Esophagus muscularis mucosa (tissue), 4 donors: ENCODE results near the gene CDK5RAP2. TPM values are rescaled to one million over a fixed set of nuclear protein-coding genes. Genes with fewer than 3 reads are reported as not detected.

ENCODE experiments used
- DNase-seq: peaks from one replicate; pipeline ENCODE4 v3.0.0-alpha.2; 2017; ENCODE audit errors: extremely low spot score
- H3K27ac ChIP-seq, 4 donors: fragments of 200-600 bp; sonication (generic); replicated peaks in 1 of 4; 1 replicate in 3 of 4; 2 replicates in 1 of 4; pipeline ENCODE4 v1.5.1; 2016 to 2019; ENCODE audit warnings: mild to moderate bottlenecking in 1 of 4
- H3K27me3 ChIP-seq, 4 donors: fragments of 200-600 bp; sonication (generic); one replicate each; pipeline versions ENCODE4 v1.5.1 to v1.6.0; 2016 to 2019
- H3K36me3 ChIP-seq, 4 donors: fragments of 200-600 bp; sonication (generic); one replicate each; pipeline ENCODE4 v1.5.1; 2016 to 2019
- H3K4me1 ChIP-seq, 4 donors: fragments of 200-600 bp; sonication (generic); one replicate each; pipeline ENCODE4 v1.5.1; 2016 to 2019
- H3K4me3 ChIP-seq, 4 donors: fragments of 200-600 bp; sonication (generic); 1 replicate in 2 of 4; 2 replicates in 2 of 4; pipeline ENCODE4 v1.5.1; 2016 to 2019; ENCODE audit warnings: mild to moderate bottlenecking in 4 of 4, moderate library complexity in 1 of 4
- H3K9me3 ChIP-seq, 4 donors: fragments of 200-600 bp; sonication (generic); 1 replicate in 3 of 4; 2 replicates in 1 of 4; pipeline ENCODE4 v1.5.1; 2016 to 2019
- EP300 ChIP-seq: sonication (generic); formaldehyde crosslinking; IDR thresholded peaks from one replicate; pipeline ENCODE4 v1.6.1; 2017; ENCODE audit warnings: antibody characterized with exemption
- POLR2A ChIP-seq: fragments of 450-650 bp; IDR thresholded peaks from one replicate; pipeline ENCODE4 v1.6.1; 2017; ENCODE audit warnings: antibody characterized with exemption, moderate library complexity, mild to moderate bottlenecking, low read depth
- POLR2AphosphoS5 ChIP-seq, 2 donors: sonication (generic); formaldehyde crosslinking; IDR thresholded peaks; one replicate each; pipeline ENCODE4 v1.6.1; 2017; ENCODE audit warnings: antibody characterized with exemption in 2 of 2
- WGBS: methylation state at CpG from one replicate; pipeline ENCODE4 v1.1.5; 2018; 5-methylcytosine and 5-hydroxymethylcytosine counted together
- intact Hi-C: fragments of 100-400 bp; cut with DNase I; formaldehyde crosslinking; loops from one replicate; pipeline ENCODE4 v1.15.1; 2023
- total RNA-seq, 4 donors: library from RNA; depleted of rRNA; stranded (reverse); fragments of >200 nt; gene quantifications; one replicate each; pipeline versions ENCODE4 v1.1.0 to v1.2.1, GENCODE V29; 2016
- TF ChIP-seq, protein P1 (sequence below), 3 experiments: fragments of 200-600 bp in 2 of 3; fragments of 450-650 bp in 1 of 3; sonication (generic) in 2 of 3; IDR thresholded peaks; one replicate each; pipeline ENCODE4 v1.5.1; 2017 to 2019; ENCODE audit warnings: antibody characterized with exemption in 3 of 3, mild to moderate bottlenecking in 2 of 3, moderate library complexity in 1 of 3

CDK5RAP2 gene
- total RNA-seq, 4 donors from 2014 or later, result 34.6 to 38.6 (median 36.7) TPM

DNA sequence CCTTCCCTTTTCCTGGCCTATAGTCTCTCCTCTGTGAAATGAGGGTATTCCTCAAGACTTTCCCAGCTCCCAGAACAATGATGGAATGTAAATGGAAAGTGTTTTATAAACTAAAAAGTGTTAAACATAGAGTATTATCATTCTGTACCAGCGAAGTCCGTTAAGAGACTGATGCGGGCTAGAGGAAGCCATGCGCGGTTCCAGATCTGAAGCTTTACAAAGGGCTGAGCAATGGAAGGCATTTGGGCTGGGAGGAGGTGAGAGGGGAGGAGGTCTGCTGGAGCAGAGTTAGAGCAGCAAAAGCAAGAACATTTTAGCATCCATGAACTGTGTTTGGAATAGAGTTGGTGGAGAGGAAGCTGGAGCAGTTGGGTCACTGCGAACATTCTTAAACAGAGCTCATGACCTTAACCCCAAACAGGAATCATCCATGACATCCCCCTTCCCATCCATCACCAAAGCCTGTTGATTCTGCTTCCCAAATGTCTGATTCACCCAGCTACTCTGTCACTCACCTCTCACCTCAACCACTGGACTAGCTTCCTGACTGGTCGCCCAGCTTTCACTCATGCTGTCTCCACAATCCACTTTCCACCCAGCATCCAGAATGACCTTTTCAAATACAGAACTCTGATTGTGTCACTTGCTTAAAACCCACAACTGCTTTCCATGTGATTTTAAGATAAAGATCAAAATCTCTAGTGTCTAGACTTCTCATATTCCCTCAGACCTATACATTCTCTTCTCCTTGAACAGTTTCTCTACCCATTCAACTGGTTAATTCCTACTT lies 37.1 kb downstream of the CDK5RAP2 start:
- no peak for TF ChIP-seq EP300
- TF ChIP-seq, protein P1, sequence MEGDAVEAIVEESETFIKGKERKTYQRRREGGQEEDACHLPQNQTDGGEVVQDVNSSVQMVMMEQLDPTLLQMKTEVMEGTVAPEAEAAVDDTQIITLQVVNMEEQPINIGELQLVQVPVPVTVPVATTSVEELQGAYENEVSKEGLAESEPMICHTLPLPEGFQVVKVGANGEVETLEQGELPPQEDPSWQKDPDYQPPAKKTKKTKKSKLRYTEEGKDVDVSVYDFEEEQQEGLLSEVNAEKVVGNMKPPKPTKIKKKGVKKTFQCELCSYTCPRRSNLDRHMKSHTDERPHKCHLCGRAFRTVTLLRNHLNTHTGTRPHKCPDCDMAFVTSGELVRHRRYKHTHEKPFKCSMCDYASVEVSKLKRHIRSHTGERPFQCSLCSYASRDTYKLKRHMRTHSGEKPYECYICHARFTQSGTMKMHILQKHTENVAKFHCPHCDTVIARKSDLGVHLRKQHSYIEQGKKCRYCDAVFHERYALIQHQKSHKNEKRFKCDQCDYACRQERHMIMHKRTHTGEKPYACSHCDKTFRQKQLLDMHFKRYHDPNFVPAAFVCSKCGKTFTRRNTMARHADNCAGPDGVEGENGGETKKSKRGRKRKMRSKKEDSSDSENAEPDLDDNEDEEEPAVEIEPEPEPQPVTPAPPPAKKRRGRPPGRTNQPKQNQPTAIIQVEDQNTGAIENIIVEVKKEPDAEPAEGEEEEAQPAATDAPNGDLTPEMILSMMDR (IDR thresholded peaks at IDR 0.05), result no peak
- no peak for TF ChIP-seq POLR2A
- TF ChIP-seq POLR2AphosphoS5 (IDR thresholded peaks at IDR 0.05), result no peak
- peaks cover 0 to 3% (median 0%) of the 10 kb centered on the region in 4 donors for H3K4me1 ChIP-seq
- no peaks in the 10 kb centered on the region for H3K9me3 ChIP-seq
- peaks cover 38 to 96% (median 65%) of the 10 kb centered on the region in 4 donors for H3K36me3 ChIP-seq
- H3K27me3 ChIP-seq, result no peaks in the 10 kb centered on the region
- H3K4me3 ChIP-seq, result no peak overlapping the region
- no peak for DNase-seq
- intact Hi-C loops, result no loop called here
- 92% methylated on average over 7 of the region's 7 CpGs for WGBS
- H3K27ac ChIP-seq, result no peak overlapping the region

GRCh38 chr9:120541921-120542320 lies 38.0 kb downstream of the CDK5RAP2 start:
- Histone ChIP-seq H3K27me3 (no peaks in the 10 kb centered on the region), H3K9me3 (no peaks in the 10 kb centered on the region), H3K4me3 (no peak overlapping the region), H3K4me1 (peaks cover 0 to 3% (median 0%) of the 10 kb centered on the region in 4 donors), H3K27ac (no peak overlapping the region), H3K36me3 (peaks cover 42 to 95% (median 58%) of the 10 kb centered on the region in 4 donors)
- WGBS, result 86% methylated on average over 2 of the region's 2 CpGs
- TF ChIP-seq POLR2A (no peak), EP300 (no peak), POLR2AphosphoS5 (IDR thresholded peaks at IDR 0.05) (no peak)
- TF ChIP-seq, protein P1 (IDR thresholded peaks at IDR 0.05), result no peak
- DNase-seq, result no peak
- intact Hi-C loops, result no loop called here

GRCh38 chr9:120539951-120540350 lies 40.0 kb downstream of the CDK5RAP2 start:
- no peaks in the 10 kb centered on the region for H3K9me3 ChIP-seq
- peaks cover 44 to 94% (median 57%) of the 10 kb centered on the region in 4 donors for H3K36me3 ChIP-seq
- WGBS, result 97% methylated on average over 9 of the region's 9 CpGs
- intact Hi-C loops, result no loop called here
- no peak for TF ChIP-seq EP300
- TF ChIP-seq POLR2AphosphoS5 (IDR thresholded peaks at IDR 0.05), result no peak
- TF ChIP-seq, protein P1 (IDR thresholded peaks at IDR 0.05), result no peak
- no peak for TF ChIP-seq POLR2A
- peaks cover 0 to 3% (median 0%) of the 10 kb centered on the region in 4 donors for H3K4me1 ChIP-seq
- no peak overlapping the region for H3K4me3 ChIP-seq
- no peaks in the 10 kb centered on the region for H3K27me3 ChIP-seq
- no peak overlapping the region for H3K27ac ChIP-seq
- no peak for DNase-seq

DNA sequence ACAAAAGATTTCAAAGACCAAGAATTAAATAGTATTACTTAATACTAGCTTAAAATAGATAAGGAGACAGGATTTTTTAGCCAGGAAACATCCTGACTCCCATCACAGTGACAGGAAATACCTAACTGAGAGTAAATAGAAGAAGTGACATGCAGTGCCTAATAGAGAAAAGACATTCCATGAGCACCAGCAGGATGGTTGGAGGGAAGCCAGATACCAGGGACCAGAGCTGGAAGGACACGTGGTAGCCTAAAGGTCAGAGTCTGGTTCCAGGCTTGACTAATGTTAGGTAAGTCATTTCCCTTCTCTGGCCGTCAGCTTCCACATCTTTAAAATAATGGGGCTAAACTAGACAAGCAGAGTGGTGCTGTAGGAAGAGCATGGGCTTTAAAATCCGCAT lies 41.6 kb downstream of the CDK5RAP2 start:
- Histone ChIP-seq H3K27ac (no peak overlapping the region), H3K4me1 (peaks cover 0 to 3% (median 0%) of the 10 kb centered on the region in 4 donors), H3K36me3 (peaks cover 44 to 94% (median 56%) of the 10 kb centered on the region in 4 donors), H3K27me3 (no peaks in the 10 kb centered on the region), H3K4me3 (no peak overlapping the region), H3K9me3 (no peaks in the 10 kb centered on the region)
- intact Hi-C loops, result no loop called here
- 64% methylated on average over 3 of the region's 3 CpGs for WGBS
- no peak for TF ChIP-seq EP300
- DNase-seq, result no peak

DNA sequence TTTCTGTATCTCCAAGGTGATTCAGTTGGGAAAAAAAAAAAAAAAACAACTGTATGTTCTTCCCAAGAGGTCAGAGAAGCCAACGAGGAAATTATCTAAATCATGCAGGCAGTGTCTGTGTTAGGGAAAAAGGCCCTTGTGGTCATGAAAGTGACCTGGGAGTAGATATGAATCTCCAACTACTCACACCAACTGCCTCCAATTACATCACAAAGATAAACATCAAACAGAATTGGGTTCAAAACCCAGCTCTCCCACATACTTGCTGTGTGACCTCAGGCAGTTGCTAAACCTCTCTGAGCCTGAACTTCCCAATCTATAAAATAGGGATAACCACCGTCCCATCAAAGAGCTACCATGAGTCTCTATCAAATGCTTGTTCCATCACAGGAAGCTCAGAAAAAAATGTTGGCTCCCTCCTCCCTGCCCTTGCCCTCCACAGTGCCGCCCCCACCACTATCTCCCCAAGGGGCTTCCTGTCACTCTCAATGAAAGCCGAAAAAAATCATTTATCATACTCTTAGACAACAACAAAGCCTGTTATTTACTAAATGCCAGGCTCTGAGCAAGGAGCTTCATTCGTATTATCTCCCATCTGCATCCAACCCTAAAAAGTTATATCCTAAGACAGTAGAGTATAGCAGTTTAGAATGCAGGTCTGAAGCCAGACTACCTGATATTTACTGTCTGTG lies 42.9 kb downstream of the CDK5RAP2 start:
- peaks cover 0 to 3% (median 0%) of the 10 kb centered on the region in 4 donors for H3K4me1 ChIP-seq
- whole genome bisulfite sequencing, result 90% methylated on average over 5 of the region's 5 CpGs
- no peaks in the 10 kb centered on the region for H3K9me3 ChIP-seq
- TF ChIP-seq POLR2AphosphoS5 (IDR thresholded peaks at IDR 0.05) (no peak), POLR2A (no peak), EP300 (no peak)
- TF ChIP-seq, protein P1 (IDR thresholded peaks at IDR 0.05), result no peak
- H3K4me3 ChIP-seq, result no peak overlapping the region
- H3K27ac ChIP-seq, result no peak overlapping the region
- intact Hi-C loops, result no loop called here
- H3K27me3 ChIP-seq, result no peaks in the 10 kb centered on the region
- peaks cover 47 to 95% (median 54%) of the 10 kb centered on the region in 4 donors for H3K36me3 ChIP-seq
- DNase-seq, result no peak
